Fibroblast of mammary gland (primary cell): ENCODE data around the gene KRTAP10-1.

Experiments
- DNase-seq: peaks from one replicate; pipeline ENCODE4 v3.0.0-alpha.2; 2010; ENCODE audit warnings: low read depth
- H3K4me3 ChIP-seq: 2 replicates; pipeline ENCODE4 v1.5.1; 2011; ENCODE audit warnings: low read depth, mild to moderate bottlenecking, low read length, moderate library complexity; ENCODE audit not compliant: control insufficient read depth
- CTCF ChIP-seq: conservative IDR thresholded peaks from 2 replicates; pipeline ENCODE4 v1.5.1; 2011; ENCODE audit warnings: low read depth, low read length, inconsistent platforms; ENCODE audit not compliant: control insufficient read depth, insufficient read depth

Gene KRTAP10-1

GRCh38 chr21:44530903-44531605 is 8.9 kb downstream of the KRTAP10-1 start:
- no peak for DNase-seq
- TF ChIP-seq CTCF, result no peak

GRCh38 chr21:44530221-44530902 is 9.6 kb downstream of the KRTAP10-1 start:
- no peak for TF ChIP-seq CTCF
- DNase-seq, result no peak
- H3K4me3 ChIP-seq, result no peak overlapping the region

More at GRCh38 chr21:44530903-44531605, 8.9 kb downstream of the KRTAP10-1 start:
- no peak overlapping the region for H3K4me3 ChIP-seq

GRCh38 chr21:44529503-44530125 is 10.4 kb downstream of the KRTAP10-1 start:
- no peak overlapping the region for H3K4me3 ChIP-seq
- no peak for TF ChIP-seq CTCF
- DNase-seq, result no peak

- H3K4me3 ChIP-seq, result no peak overlapping the region
- no peak for TF ChIP-seq CTCF
- DNase-seq, result no peak
Measured at GRCh38 chr21:44529011-44529421, 11.0 kb downstream of the KRTAP10-1 start.

GRCh38 chr21:44528634-44528995 is 11.4 kb downstream of the KRTAP10-1 start:
- no peak overlapping the region for H3K4me3 ChIP-seq
- no peak for TF ChIP-seq CTCF
- no peak for DNase-seq

DNA sequence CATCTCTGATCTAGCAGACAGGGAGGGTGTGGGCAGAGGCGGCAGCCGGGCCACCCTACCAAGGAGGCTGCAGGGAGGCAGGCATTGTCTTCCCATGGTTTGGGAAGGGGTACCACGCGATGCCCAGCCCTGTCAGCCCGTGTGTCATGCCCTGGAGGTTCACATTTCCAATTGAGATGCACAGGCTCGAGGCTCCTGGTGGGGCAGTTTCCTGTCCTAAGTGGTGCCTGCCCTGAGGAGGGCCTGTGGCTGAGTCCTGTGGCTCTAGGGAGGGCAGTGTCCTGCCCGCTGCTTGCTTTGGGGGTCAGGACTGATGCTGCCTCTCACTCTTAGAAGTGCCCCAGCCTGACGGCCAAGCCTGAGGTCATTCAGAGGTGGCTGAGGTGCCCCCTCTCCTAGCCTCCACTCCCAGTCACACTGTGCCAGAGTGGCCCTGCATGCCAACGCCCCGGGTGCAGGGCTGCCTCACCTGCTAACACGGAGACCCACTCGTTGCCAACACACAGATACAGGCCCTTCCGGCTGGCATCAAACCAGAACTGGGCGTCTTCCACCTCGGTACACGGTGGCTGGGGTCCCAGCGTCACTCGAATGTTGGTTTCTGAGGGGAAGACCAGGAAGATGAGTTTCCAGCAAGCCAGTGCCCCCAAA is 11.9 kb downstream of the KRTAP10-1 start:
- TF ChIP-seq CTCF, result no peak
- no peak overlapping the region for H3K4me3 ChIP-seq
- no peak for DNase-seq
